IPS-NIHi11 (cell line): ENCODE data around the gene NPC2.

Source experiments
- DNase-seq: peaks from one replicate; pipeline ENCODE4 v3.0.0; 2012; ENCODE audit warnings: mixed read lengths, low spot score

Gene NPC2

DNA sequence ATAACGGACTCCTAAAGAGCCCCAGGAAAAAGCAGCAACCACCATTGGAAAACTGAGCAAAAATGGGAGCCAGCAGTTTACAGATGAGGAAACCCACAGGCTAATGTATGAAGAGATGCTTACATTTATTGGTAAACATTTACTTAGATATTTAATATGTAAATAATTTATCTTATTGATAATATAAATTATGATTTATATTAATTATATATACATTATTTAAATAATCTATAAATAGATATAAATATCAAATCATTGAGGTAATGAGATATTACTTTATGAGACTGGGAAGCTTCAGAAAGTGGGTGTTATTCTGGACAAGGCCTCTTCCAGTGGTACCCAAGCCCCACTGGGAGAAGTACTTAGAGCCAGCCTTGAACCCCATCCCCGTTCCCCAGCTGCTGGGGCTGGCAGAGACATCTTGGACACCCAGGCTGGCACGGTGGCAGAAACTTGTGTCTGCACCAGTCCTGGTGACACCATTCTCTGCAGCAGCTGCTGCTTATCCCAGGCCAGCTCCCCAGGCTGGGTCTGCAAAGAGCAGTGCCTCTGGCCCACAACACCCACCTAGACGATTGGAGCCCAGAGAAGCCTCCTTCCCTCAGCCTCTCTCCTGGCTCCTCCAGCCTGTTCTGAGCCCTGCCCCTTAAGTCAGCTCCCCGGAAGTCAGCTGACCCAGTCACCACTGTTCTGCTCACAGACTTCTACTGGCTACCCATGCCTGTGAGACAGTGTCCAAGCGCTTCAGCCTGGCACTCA is 26.4 kb upstream of the NPC2 start:
- DNase-seq, result no peak

DNA sequence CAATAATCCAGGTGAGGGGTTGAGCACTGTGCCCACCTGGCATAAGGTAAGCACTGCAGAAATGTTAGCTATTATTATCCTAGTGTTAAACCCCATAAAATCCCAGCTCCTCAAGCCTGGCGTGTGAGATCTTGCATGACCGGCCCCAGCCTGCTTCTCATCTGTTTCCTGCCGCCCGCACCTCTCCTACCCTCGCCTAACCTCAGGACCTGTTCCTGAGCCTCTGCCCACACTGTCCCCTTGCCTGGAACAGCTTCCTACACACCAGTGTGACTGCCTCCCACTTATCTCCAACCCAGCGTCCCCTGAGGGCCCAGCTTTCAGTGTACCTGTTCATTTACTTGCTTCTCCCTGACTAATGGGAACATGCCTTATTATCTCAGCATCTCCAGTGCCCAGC is 25.1 kb upstream of the NPC2 start:
- DNase-seq, result no peak

- no peak for DNase-seq
Measured at GRCh38 chr14:74517731-74518130, 24.6 kb upstream of the NPC2 start.

GRCh38 chr14:74516451-74517160 is 23.5 kb upstream of the NPC2 start:
- DNase-seq, result peak; percentile 72

GRCh38 chr14:74515891-74516412 is 22.8 kb upstream of the NPC2 start:
- no peak for DNase-seq

GRCh38 chr14:74514471-74514941 is 21.4 kb upstream of the NPC2 start:
- DNase-seq, result no peak

DNA sequence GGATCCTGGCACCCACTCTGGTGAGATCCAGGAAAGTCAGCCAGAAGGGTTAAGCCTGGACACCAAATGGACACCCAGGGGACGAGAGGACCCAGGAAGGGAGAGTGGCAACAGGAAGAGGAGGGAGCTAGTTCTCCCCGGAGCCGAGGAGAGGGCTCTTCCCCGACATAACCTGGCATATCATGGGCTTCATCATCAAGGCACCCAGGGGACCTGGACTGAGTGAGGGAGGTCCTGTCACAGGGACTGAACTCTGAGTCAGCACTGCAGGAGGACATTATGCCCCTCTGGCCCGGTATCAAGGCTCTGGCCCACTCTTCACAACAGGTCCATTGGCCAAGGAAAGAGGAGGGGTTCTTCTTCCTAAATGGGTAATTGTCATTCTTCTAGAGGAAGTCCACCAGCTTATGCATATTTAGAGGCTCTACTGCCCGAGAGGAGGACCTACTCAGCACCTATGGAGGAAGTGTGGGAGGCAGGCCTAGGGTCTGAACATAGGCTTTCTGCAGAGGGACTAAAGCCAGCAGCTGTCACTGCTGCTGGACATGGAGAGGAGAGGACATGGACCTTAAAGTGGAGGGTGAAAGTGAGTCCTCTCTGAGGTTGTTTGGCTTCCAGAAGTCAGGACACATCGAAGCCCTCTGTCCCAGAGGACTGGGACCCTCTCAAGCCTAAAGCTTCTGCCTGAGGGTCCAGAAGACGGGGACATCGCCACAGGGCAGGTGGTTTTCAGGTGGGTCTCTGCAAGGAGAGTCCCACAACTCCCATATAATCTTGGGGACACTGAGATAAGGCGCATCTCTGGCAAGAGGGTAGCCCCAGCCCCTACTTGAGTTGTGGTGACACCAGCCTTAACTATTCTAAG is 19.1 kb upstream of the NPC2 start:
- DNase-seq, result no peak

DNA sequence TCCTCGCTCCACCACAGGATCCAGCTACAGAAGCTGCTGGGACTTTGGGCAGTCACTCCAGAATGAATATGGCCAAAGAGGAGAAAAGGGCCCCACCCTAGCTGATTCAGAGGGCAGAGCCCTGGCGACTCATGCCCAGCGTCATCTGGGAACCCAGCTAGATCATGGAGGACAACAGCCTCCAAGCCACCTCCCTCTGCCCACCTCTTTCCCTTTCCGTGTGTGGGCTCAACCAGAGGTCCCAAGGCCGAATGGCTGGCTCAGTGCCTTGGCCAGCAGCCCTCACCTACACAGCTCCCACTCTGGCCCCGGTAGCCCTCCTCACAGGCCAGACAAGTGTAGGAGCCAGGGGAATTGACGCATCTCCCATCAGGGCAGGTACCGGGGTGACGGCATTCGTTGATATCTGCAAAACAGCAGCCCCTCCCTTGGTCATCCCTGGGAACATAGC is 17.9 kb upstream of the NPC2 start:
- no peak for DNase-seq

GRCh38 chr14:74510223-74510931 is 17.3 kb upstream of the NPC2 start:
- DNase-seq, result peak; percentile 46

DNA sequence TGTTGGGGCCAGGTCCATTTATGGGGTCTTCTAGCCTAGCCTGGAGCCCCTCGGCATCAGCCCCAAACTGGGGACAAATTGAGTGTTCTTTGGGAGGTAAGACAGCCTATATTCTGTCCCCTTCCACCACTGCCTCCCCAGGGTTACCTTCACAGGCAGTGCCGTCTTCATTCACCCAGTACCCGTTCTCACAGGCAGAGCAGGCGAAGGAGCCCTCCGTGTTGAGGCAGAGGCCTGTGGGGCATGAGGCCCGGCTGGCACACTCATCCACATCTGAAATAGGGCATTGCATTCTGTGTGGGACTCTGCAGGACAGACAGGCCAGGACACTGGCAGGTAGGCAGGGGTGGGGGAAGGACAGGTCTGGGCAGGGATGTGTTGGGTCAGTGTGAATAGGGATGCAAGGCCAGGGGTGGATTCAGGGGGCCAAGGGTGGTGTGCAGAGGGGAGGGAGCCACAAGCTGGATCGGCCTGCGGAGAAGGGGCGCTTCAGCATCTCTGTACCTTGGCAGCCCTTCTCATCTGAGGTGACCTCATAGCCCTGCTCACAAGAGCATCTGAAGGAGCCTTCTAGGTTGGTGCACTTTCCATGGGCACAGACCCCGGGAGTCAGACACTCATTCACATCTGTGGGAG is 16.6 kb upstream of the NPC2 start:
- no peak for DNase-seq

DNA sequence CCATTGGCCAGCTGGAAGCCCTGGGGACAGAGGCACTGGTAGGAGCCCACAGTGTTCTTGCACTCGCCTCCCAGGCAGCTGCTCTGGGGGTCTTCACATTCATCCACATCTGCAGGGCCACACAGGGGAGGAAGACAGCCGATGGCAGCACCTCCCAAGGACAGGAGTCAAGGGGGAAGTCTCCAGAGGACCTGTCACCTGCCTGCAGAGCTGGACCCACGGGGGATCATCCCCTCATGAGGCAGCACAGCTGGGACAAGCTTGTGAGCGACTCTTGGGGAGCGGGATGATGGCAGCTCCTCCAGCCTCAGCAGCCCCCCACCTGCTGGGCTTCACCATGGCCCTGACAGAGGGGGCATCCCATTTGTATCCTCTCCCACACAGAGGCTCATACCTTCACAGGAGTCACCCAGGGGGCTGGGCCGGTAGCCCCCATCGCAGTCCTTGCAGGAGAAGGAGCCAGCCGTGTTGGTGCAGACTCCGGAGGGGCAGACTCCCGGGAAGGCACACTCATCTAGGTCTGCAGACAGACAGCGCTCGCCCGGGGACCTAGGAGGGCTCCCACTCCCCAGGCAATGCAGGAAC is 15.8 kb upstream of the NPC2 start:
- no peak for DNase-seq

DNA sequence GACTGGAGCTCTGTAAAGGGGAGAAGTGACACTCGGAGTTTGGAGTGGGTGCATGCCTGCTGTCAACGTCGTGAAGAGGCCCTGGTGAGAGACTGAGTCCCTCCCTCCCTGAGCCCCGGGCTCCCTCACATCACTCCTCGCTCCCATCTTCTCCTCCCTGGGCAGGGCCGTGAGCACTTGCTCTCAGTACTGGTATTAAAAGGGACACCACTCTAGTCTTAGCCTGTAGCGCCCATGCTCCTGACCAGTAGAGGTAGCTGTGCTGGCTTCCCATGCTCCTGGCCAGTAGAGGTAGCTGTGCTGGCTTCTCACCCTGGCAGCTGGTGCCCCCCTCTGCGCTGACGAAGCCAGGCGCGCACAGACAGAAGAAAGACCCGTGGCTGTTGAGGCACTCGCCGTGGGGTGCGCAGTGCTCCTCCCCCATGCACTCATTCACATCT is 15.2 kb upstream of the NPC2 start:
- peak; percentile 78 for DNase-seq

- no peak for DNase-seq
Measured at GRCh38 chr14:74507840-74508239, 14.7 kb upstream of the NPC2 start.

GRCh38 chr14:74507085-74507484 is 14.0 kb upstream of the NPC2 start:
- DNase-seq, result no peak

DNA sequence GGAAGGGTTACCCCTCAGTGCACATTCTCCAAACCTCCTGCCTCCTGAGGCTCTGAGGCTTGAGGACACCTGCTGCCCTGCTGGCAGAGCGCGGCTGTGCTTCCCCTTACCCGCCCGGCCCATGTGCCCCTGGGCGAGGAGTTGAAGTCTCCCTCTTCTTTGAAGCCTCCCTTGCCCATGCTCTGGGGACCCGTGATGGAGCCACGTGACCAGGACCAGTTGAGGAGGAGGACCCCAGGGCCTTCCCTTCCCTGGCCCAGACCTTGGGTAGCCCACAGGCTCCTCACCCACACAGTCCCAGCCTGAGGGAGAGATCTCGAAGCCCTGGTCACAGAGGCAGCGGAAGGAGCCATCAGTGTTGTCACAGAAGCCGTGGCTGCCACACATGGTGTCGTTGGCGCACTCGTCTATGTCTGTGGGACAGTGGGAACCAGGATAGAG is 13.3 kb upstream of the NPC2 start:
- DNase-seq, result no peak

- no peak for DNase-seq
Measured at GRCh38 chr14:74505831-74506230, 12.7 kb upstream of the NPC2 start.

DNA sequence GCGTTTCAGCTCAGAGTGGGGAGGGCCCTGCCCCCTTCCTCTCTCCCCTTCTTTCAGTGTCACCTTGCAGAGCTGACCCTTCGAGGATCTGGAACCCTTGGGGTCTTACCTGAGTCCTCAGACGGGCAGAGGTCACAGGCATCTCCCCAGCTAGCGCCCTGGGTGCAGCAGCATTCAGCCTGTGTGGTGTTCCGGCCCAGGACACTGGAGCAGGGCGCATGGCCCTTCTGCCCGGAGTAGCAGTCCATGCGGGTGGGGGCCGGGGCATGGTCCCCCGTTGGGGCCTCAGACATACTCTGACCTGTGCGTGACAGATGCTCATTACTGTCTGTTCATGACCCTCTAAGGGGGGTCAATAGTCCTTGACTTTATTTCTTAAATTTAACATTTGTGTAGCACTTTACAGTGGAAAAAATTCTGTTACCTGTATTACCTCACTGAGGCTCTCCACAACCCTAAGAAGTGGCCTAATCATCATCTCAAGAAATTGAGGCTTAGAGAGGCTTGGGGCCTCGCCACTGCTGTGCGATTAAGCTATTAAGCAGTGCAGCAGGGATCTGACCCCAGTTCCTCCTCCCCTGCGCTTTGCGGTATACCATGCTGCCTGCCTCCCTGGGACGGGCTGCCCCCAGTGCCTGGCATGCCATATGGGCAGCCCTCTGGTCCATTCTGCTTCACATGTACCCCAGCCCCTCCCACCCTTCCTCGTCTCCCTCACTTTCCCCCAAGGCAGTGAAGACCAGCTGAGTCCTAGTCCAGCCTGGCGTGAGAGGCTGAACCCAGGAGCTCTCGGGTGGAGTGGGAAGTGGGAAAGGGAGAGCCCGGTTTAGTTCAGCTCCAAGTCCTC is 12.0 kb upstream of the NPC2 start:
- DNase-seq, result no peak

GRCh38 chr14:74504412-74504811 is 11.3 kb upstream of the NPC2 start:
- no peak for DNase-seq

- DNase-seq, result no peak
Measured at GRCh38 chr14:74503938-74504335, 10.8 kb upstream of the NPC2 start.
